SK-N-SH treated with all-trans-retinoic acid at 6 μM for 48 hours (cell line): ENCODE measurements around the gene ORM1.

Source experiments
- ZFP3 ChIP-seq: fragments of 250-450 bp; sonication (Bioruptor Pico); IDR thresholded peaks from 2 replicates; pipeline ENCODE4 v1.5.0; 2020; ENCODE audit warnings: mild to moderate bottlenecking, moderate library complexity
- ZFP30 ChIP-seq: fragments of 450-650 bp; formaldehyde crosslinking; IDR thresholded peaks from 2 replicates; pipeline ENCODE4 v1.5.0; 2022; ENCODE audit warnings: mild to moderate bottlenecking, moderate library complexity
- ZNF565 ChIP-seq: fragments of 450-650 bp; formaldehyde crosslinking; conservative IDR thresholded peaks from 2 replicates; pipeline ENCODE4 v1.5.0; 2020; ENCODE audit warnings: low read depth, mild to moderate bottlenecking, moderate library complexity

DNA sequence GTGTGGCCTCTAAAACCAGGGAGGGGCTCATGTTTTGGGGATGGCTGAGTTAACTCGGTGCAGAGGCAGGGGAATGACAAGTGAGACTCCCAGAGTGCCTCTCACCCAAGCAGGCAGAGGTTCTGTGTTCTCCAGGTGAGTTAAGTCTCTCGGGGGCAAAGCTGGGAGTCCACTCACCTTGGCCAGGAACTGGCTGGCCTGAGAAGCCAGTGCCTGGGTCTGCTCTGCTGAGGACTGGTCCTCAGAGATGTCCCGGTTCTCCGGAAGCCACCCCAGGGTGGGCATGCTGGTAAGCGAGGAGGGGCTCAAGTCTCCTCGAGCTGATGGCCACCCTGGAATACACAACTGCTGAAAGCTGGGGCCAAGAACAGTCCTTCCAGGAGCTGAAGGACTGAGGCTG is 44.5 kb downstream of the ORM1 start:
- TF ChIP-seq ZFP3 (CRISPR knock-in tag) (no peak), ZNF565 (no peak), ZFP30 (no peak)
